HG03039 (cell line): ENCODE data around the gene LMAN1.

Experiments used
- ATAC-seq: cut with Tn5 transposase; IDR thresholded peaks from one replicate; pipeline ENCODE4 v1.9.1; 2021; ENCODE audit warnings: mild to moderate bottlenecking, moderate library complexity; ENCODE audit not compliant: unreplicated experiment

The LMAN1 gene, protein sequence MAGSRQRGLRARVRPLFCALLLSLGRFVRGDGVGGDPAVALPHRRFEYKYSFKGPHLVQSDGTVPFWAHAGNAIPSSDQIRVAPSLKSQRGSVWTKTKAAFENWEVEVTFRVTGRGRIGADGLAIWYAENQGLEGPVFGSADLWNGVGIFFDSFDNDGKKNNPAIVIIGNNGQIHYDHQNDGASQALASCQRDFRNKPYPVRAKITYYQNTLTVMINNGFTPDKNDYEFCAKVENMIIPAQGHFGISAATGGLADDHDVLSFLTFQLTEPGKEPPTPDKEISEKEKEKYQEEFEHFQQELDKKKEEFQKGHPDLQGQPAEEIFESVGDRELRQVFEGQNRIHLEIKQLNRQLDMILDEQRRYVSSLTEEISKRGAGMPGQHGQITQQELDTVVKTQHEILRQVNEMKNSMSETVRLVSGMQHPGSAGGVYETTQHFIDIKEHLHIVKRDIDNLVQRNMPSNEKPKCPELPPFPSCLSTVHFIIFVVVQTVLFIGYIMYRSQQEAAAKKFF

GRCh38 chr18:59358712-59359575 lies at the start of gene LMAN1:
LMAN1 (minus strand) TSS chr18:59359265; CDS start chr18:59359244, 21 bp downstream.
- peak; percentile 92 for ATAC-seq

DNA sequence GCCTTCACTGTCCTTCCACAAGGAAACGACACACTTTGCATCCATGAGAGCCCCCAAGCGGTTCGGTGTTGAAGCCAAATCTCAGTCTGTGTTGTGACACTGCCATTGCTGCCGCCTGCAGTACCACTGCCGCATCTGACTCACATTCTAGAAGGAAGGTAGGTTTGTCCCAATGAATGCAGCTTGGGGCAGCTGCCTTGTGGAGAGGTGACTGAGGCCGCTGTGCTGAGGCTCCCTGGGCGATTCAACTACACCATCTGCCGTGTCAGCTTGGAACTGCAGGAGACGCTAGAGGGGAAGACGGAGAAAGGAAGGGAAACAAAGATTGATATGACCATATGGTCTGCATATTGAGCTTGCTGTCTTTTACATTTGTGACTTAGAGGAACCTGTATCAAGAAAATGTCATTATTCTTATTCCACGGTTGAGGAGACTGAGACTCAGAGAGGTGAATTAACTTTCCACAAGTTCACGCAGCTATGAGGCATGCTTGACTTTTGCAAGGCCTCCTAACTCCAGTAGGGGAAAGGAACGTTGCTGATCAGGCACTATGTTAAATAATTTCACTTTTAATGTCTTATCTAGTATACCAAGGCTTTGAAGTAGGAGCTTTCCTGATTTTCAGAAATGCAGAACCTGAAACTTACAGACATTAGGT lies 43.5 kb upstream of the LMAN1 start:
- ATAC-seq: peak; percentile 97

DNA sequence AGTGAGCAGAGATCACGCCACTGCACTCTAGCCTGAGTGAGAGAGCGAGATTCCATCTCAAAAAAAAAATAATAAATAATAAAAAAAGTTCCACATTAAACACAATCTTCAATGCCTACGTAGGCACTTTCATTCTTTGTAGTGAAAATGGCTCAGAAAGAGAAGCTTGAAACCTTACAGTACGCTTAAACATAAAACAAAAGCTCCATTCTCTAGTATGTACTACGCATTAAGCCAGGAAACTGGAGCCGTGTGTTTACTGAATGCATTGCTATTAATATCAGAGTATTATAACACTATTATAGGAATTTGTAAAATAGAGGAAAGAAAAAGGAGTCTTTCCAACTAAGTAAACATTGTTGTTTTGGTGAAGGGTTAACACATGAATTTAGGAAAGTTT lies 41.3 kb upstream of the LMAN1 start:
- ATAC-seq: no peak

DNA sequence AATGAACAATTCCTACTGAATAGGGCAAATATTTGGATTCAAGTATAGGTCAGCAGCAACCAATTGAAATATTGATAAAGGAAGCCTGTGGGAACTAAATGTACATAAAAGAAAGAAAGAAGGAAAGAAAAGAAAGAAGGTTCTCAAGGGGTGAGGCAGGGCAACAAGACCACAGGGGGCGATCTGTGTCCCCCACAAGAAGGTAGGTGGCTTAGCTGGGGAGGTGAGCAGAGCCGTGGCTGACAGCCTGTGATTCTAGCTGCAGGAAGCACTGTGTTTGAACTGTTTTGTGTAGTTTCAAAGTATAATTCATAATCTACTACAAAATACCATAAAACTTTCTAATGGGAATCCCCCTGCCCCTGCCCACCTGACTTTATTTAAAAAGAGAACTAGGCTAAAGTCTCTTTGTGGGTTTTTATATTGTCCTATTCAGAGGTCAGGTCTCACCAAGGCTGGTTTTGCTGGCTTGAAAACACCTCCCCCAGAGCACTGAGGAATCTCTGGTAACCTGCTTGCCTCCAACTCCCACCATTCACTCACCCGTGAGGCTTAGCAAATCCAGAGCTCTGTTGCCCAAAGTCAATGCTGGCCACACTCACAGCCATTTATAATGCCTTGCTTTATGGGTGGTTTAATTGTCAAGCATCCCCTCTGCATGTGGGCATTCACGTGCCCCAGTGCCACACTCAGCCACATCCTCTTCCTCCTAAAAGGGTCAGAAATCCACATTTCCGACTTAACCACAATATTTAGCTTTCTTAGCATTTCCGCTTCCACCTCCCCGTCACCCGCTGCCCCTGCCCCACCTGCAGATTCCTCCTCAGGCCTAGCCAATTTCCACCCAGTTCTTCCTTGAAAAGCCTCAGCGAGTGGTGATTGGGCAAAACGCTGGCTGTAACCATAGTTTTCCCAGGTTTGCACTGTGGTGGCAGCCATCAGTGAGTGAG lies 36.4 kb upstream of the LMAN1 start:
- ATAC-seq: no peak

GRCh38 chr18:59393381-59393780 lies 34.3 kb upstream of the LMAN1 start:
- ATAC-seq: no peak

- no peak for ATAC-seq
Measured at GRCh38 chr18:59388817-59389216, 29.8 kb upstream of the LMAN1 start.

- no peak for ATAC-seq
Measured at GRCh38 chr18:59387687-59388565, 28.9 kb upstream of the LMAN1 start.

- ATAC-seq: no peak
Measured at GRCh38 chr18:59386909-59387686, 28.0 kb upstream of the LMAN1 start.

DNA sequence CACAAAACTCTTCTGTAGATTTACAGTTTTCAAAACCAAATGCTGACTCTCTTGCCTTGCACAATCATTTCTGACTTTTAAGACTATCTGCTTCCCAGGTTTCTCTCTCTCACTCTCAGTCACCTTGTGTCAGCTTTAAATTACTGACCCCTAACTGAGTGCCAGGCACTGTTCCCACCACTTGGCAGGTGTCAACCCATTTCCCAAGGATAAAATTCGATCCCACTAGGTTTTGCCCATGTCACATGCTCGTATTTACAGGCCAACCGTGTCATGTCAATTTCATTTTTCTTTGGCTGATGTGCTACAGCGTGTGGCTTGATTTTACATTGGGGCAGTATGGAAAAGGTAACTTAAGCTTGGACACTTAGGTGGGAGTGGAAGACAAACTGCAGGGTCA lies 26.1 kb upstream of the LMAN1 start:
- no peak for ATAC-seq

DNA sequence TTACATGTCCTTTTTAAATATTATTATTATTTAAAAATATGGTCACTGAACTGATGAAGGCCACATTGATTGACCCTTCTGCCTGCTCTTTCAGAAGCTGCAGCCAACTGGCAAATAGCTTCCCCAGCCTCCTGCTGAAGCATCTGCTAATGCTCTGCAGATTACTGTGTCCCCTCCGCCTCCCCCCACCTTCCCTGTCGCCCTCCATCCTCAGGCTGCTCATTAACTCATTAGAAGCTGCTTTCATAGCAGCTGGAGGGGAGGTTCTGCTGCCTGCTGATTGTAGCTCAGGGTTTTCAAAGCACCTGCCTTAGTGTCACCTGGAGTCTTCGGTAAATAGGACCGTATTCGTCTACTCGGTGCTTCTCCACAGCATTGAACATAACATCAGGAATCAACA lies 24.8 kb upstream of the LMAN1 start:
- ATAC-seq: no peak

GRCh38 chr18:59382383-59382782 lies 23.3 kb upstream of the LMAN1 start:
- no peak for ATAC-seq

DNA sequence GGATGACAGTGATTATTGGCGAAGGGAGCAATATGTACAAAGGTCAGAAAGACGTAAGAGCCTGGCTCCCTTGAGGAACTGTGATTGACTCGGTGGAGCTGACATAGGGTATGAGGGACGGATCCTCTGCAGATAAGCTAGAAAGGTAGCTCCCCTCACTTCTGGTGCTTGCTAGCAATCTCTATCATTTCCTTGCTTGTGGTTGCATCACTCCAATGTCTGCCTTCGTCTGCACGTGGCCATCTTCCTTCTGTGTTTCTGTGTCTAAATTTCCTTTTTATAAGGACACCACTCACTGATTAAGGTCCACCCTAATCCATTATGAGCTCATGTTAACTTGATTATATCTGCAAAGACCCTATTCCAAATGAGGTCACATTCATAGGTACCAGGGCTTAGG lies 22.9 kb upstream of the LMAN1 start:
- no peak for ATAC-seq

DNA sequence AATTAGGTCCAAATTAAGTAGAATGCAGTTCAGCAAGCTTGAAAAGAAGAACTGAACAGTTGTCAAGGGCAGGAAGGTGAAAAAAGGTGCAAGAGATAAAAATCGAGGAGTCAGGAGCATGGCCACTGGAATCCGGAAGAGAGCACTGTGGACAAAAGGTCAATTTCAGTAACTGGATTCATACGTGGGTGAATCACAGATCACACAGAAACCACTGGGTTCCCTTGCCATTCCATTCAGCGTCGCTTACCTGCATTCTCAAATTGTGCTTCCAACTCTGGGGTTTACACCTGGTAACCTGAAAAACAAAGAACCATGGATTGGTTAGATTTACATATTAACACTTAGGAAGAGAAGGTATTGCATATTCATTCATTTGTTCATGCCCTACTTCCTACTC lies 21.6 kb upstream of the LMAN1 start:
- ATAC-seq: no peak

GRCh38 chr18:59379772-59380522 lies 20.9 kb upstream of the LMAN1 start:
- no peak for ATAC-seq

GRCh38 chr18:59377613-59378337 lies 18.7 kb upstream of the LMAN1 start:
- no peak for ATAC-seq

- ATAC-seq: no peak
Measured at GRCh38 chr18:59376351-59376935, 17.4 kb upstream of the LMAN1 start.

- no peak for ATAC-seq
Measured at GRCh38 chr18:59374128-59374527, 15.1 kb upstream of the LMAN1 start.
